ENCODE data around the gene EEF1AKMT2. TPM values are rescaled to one million over a fixed set of nuclear protein-coding genes. Genes with fewer than 3 reads are reported as not detected.

Gene EEF1AKMT2
- total RNA-seq, 1 donor: 19.9 TPM

DNA sequence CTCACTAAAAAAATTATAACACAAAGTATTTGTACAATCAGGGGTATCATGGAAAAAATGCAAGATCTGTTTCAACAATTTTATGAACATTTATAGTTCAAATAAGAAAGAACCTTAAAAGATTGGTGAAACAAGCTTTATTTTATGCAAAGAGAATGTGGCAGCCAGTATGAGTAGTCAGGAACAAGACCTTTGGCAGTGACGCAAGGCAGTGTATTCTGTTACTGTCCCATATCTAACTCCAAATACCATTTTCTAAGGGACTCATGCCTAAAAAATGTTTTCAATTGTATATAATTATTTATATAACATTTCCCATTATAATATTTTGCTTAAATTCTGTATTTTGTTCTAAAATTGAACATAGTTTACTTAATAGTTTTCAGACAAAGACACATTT lies 28.4 kb downstream of the EEF1AKMT2 start:
- TF ChIP-seq CTCF (IDR thresholded peaks at IDR 0.05; ENCODE audit: insufficient read depth, low read depth, low read length): no peak
- no peak for DNase-seq (ENCODE audit: low read depth)
- H3K4me3 ChIP-seq (ENCODE audit: low read depth, low read length): no peak overlapping the region

- TF ChIP-seq CTCF (IDR thresholded peaks at IDR 0.05; ENCODE audit: insufficient read depth, low read depth, low read length): no peak
- H3K4me3 ChIP-seq (ENCODE audit: low read depth, low read length): no peak overlapping the region
- no peak for DNase-seq (ENCODE audit: low read depth)
Measured at GRCh38 chr10:124762281-124762680, 29.4 kb downstream of the EEF1AKMT2 start.

GRCh38 chr10:124756156-124756903 lies 35.4 kb downstream of the EEF1AKMT2 start:
- DNase-seq (ENCODE audit: low read depth): no peak
- no peak overlapping the region for H3K4me3 ChIP-seq (ENCODE audit: low read depth, low read length)
- TF ChIP-seq CTCF (IDR thresholded peaks at IDR 0.05; ENCODE audit: insufficient read depth, low read depth, low read length): no peak

GRCh38 chr10:124755581-124755980 lies 36.1 kb downstream of the EEF1AKMT2 start:
- TF ChIP-seq CTCF (IDR thresholded peaks at IDR 0.05; ENCODE audit: insufficient read depth, low read depth, low read length): no peak

GRCh38 chr10:124754227-124754626 lies 37.5 kb downstream of the EEF1AKMT2 start:
- no peak for TF ChIP-seq CTCF (IDR thresholded peaks at IDR 0.05; ENCODE audit: insufficient read depth, low read depth, low read length)
- DNase-seq (ENCODE audit: low read depth): no peak
- H3K4me3 ChIP-seq (ENCODE audit: low read depth, low read length): no peak overlapping the region

More at GRCh38 chr10:124755581-124755980, 36.1 kb downstream of the EEF1AKMT2 start:
- no peak overlapping the region for H3K4me3 ChIP-seq (ENCODE audit: low read depth, low read length)
- no peak for DNase-seq (ENCODE audit: low read depth)

DNA sequence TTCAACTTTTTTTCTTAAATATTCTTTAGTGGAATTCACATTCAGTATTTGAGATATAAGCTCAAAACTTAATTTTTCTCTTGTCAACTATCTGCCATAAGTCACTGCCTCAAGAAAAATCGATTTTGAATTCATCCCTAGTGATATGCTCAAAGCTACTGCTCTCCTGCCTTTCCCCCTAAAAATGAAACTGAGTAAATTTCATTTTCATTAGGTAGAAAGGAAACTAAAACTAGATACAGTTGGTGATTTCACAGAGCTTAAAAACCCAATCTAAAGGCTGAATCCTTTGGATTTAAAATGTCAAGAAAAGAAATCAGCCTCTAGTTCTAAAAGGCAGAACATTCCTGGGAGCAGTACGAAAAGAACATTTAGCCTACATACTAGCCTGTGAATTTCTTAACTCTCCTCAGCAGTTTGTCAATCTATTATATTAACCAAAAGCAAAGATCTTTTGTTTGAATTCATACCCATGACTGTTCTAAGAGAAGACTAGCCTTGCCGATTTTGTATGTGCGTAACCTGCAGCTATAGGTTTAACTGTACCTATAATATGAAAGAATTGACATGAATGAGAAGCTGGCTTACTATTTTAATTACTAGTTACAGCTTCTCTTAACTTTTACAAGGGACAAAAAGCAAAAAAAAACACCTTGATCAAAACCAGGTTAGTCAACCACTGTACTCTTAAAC lies 42.6 kb downstream of the EEF1AKMT2 start:
- TF ChIP-seq CTCF (IDR thresholded peaks at IDR 0.05; ENCODE audit: insufficient read depth, low read depth, low read length): no peak
- H3K4me3 ChIP-seq (ENCODE audit: low read depth, low read length): no peak overlapping the region
- DNase-seq (ENCODE audit: low read depth): no peak
